Right atrium auricular region (tissue), 2 donors: Measurements from ENCODE around the gene C4orf51. TPM values are rescaled to one million over a fixed set of nuclear protein-coding genes. Genes with fewer than 3 reads are reported as not detected.

Experiments used
- DNase-seq: peaks from one replicate; pipeline ENCODE4 v3.0.0-alpha.2; 2019; ENCODE audit warnings: low spot score
- H3K27ac ChIP-seq, 2 donors: fragments of 200-600 bp; sonication (generic); 1 replicate in 1 of 2; 2 replicates in 1 of 2; pipeline ENCODE4 v1.5.1; 2016 to 2019
- H3K27me3 ChIP-seq, 2 donors: fragments of 200-600 bp; sonication (generic); one replicate each; pipeline versions ENCODE4 v1.5.1 to v1.6.0; 2017 to 2019
- H3K36me3 ChIP-seq: fragments of 200-600 bp; sonication (generic); one replicate; pipeline ENCODE4 v1.5.1; 2016
- H3K4me1 ChIP-seq, 2 donors: fragments of 200-600 bp; sonication (generic); one replicate each; pipeline versions ENCODE4 v1.5.1 to v1.6.0; 2017 to 2019
- H3K4me3 ChIP-seq, 2 donors: fragments of 200-600 bp; sonication (generic); 1 replicate in 1 of 2; 2 replicates in 1 of 2; pipeline ENCODE4 v1.5.1; 2017 to 2019; ENCODE audit warnings: mild to moderate bottlenecking in 1 of 2, moderate library complexity in 1 of 2
- H3K9me3 ChIP-seq, 2 donors: fragments of 200-600 bp; sonication (generic); one replicate each; pipeline ENCODE4 v1.5.1; 2019
- CTCF ChIP-seq, 2 donors: fragments of 200-600 bp; sonication (generic); IDR thresholded peaks; one replicate each; pipeline ENCODE4 v1.5.1; 2019; ENCODE audit warnings: antibody characterized with exemption in 2 of 2
- total RNA-seq, 2 donors: library from RNA; depleted of rRNA; stranded (reverse); fragments of >200 nt; gene quantifications; one replicate each; pipeline ENCODE4 v1.1.0, GENCODE V29; 2016

Gene C4orf51
- total RNA-seq, 2 donors from 2014 or later: not detected

DNA sequence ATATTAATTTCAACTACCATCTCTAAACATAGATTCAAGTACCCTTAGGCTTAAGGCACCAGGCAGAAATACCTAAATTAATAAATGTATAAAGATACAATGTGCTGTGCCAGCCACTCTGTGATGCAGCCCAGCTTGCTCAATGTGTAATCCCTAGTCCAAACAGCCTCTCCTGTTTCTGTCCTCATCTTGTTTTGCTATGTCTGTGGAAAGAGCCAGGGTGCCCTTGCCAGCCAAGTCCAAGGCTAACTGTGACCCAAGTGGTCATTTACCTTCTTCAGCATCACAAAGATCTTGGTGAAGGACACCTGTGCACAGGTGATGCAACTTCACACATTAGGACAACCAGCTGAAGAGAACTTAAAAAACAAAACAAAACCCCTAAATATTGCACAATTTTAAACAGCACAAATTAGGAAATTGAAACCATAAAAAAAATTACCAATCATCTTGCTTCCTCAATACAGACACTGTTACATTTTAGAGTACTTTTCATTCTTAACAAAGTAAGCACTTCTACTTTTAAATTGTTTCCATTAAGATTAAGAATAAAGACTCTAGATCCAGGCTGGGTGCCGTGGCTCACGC, 89.6 kb downstream of the C4orf51 start:
- no peaks in the 10 kb centered on the region for H3K27me3 ChIP-seq
- no peak for TF ChIP-seq CTCF (IDR thresholded peaks at IDR 0.05)
- H3K27ac ChIP-seq: no peak overlapping the region
- peaks cover 0 to 7% of the 10 kb centered on the region in 2 donors for H3K9me3 ChIP-seq
- no peak overlapping the region for H3K4me3 ChIP-seq
- DNase-seq: no peak
- no peaks in the 10 kb centered on the region for H3K4me1 ChIP-seq
- H3K36me3 ChIP-seq: peaks cover 13% of the 10 kb centered on the region

DNA sequence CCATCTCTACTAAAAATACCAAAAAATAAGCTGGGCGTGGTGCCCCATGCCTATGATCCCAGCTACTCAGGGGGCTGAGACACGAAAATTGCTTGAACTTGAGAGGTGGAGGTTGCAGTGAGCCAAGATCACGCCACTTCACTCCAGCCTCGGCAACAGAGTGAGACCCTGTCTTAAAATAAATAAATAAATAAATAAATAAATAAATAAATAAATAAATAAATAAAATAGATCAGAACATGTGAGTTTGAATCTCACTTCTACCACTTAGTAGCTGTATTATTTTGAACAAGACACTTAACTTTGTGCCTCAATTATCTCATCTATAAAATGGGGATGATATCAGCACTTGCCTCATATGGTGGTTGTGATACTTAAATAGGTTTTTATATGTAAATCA, 90.2 kb downstream of the C4orf51 start:
- Histone ChIP-seq H3K9me3 (peaks cover 0 to 7% of the 10 kb centered on the region in 2 donors), H3K27me3 (no peaks in the 10 kb centered on the region), H3K27ac (no peak overlapping the region), H3K4me1 (no peaks in the 10 kb centered on the region), H3K36me3 (peaks cover 8% of the 10 kb centered on the region), H3K4me3 (no peak overlapping the region)
- no peak for DNase-seq
- TF ChIP-seq CTCF (IDR thresholded peaks at IDR 0.05): no peak

GRCh38 chr4:145772347-145772746, 92.4 kb downstream of the C4orf51 start:
- Histone ChIP-seq H3K4me1 (no peaks in the 10 kb centered on the region), H3K9me3 (peaks cover 0 to 6% of the 10 kb centered on the region in 2 donors), H3K27ac (no peak overlapping the region), H3K36me3 (no peaks in the 10 kb centered on the region), H3K4me3 (no peak overlapping the region), H3K27me3 (no peaks in the 10 kb centered on the region)
- TF ChIP-seq CTCF (IDR thresholded peaks at IDR 0.05): no peak
- DNase-seq: no peak

DNA sequence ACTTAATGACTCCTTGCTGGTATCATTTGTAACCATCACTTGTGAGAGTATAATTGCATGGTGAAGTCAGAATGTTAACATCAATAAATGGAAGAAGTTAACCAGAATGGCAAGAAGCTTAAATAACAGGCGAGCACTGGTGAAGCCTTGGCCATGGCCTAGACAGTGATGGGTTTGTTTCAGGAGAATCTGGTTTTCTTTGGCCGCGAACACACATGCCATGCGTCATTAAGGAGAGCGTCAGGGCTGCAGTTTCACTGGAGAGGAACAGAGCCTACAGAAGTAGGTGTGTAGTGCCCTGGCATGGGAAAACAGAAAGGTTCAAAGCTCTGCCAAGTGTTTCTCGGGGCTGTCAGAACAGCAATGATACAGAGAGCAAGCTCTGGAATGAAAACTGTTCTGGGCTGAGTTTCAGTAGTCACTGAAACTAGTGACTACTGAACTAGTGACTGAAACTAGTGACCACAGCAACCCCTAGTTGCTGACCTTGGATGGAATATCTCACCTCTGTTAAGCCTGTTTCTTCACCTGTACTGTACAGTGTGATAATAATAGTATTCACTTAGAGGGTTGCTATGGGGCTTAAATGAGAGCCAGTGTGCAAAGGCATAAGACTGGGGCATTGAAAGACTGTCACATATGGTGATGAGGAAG, 93.8 kb downstream of the C4orf51 start:
- H3K27ac ChIP-seq: peak overlapping the region in 1 of 2 donors; percentile 55

DNA sequence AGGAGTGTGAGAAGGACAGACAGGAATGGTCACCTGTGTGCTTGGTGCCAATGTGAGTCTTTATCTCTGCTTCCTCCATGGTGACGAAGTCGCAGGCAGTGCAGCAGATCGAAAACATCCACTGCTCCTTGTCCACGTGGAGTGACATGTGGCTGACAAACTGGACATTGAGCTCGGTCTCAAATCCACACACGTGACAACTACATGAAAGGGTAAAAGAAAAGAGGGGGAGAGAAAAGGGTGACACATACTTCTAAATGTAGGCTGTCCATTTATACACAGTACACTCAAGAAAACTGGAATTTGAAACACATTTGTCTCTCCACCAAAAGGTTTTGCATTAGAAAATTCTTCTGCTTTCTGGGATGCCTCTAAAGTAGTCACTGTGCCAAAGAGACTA, 94.5 kb downstream of the C4orf51 start:
- no peak for DNase-seq
- Histone ChIP-seq H3K4me1 (no peaks in the 10 kb centered on the region), H3K4me3 (no peak overlapping the region), H3K9me3 (no peaks in the 10 kb centered on the region), H3K27me3 (no peaks in the 10 kb centered on the region), H3K36me3 (peaks cover 6% of the 10 kb centered on the region), H3K27ac (peak overlapping the region in 1 of 2 donors; percentile 55)
- TF ChIP-seq CTCF (IDR thresholded peaks at IDR 0.05): no peak

More for the DNA sequence above, 93.8 kb downstream of the C4orf51 start:
- Histone ChIP-seq H3K27me3 (no peaks in the 10 kb centered on the region), H3K4me3 (no peak overlapping the region), H3K36me3 (peaks cover 6% of the 10 kb centered on the region), H3K9me3 (no peaks in the 10 kb centered on the region), H3K4me1 (no peaks in the 10 kb centered on the region)
- no peak for DNase-seq
- TF ChIP-seq CTCF (IDR thresholded peaks at IDR 0.05): no peak
